Activated naive CD4-positive, alpha-beta T cell treated with anti-CD3 and anti-CD28 coated beads, Interleukin-2, amount 50 U/mL, for 72 hours (primary cell): ENCODE results near the gene UEVLD. TPM values are rescaled to one million over a fixed set of nuclear protein-coding genes. Genes with fewer than 3 reads are reported as not detected.

Experiments used
- ATAC-seq, 2 donors: fragments of 150-1000 bp; cut with Tn5 transposase; 2 replicates each; pipeline ENCODE4 v1.10.0; 2021; ENCODE audit warnings: mild to moderate bottlenecking in 2 of 2, moderate library complexity in 2 of 2
- DNase-seq, 2 donors: peaks; one replicate each; pipeline ENCODE4 v3.0.0; 2021 to 2022; ENCODE audit warnings: low spot score in 2 of 2
- H3K27ac Mint-ChIP-seq, 2 donors: one replicate each; pipeline ENCODE4 v1.8.0; 2022; ENCODE audit warnings: mild to moderate bottlenecking in 2 of 2, mixed read lengths in 2 of 2
- H3K36me3 Mint-ChIP-seq, 2 donors: one replicate each; pipeline ENCODE4 v1.8.0; 2022; ENCODE audit warnings: mixed read lengths in 2 of 2
- H3K9me3 Mint-ChIP-seq, 2 donors: one replicate each; pipeline ENCODE4 v1.8.0; 2022; ENCODE audit warnings: mixed read lengths in 2 of 2
- total RNA-seq, 2 donors: library from RNA; stranded (reverse); gene quantifications; one replicate each; pipeline ENCODE4 v1.2.3, GENCODE V29; 2022

The UEVLD gene
- total RNA-seq, 2 donors from 2014 or later = 11.3 to 17.8 TPM

GRCh38 chr11:18533365-18533764, 55.2 kb downstream of the UEVLD start:
- DNase-seq (no peak), ATAC-seq (no peak)
- no peaks in the 10 kb centered on the region for H3K9me3 Mint-ChIP-seq
- no peak overlapping the region for H3K27ac Mint-ChIP-seq
- H3K36me3 Mint-ChIP-seq = no peaks in the 10 kb centered on the region

GRCh38 chr11:18527512-18527911, 61.0 kb downstream of the UEVLD start:
- peak in 1 of 2 donors; percentile 1 for ATAC-seq
- Mint-ChIP-seq H3K9me3 (no peaks in the 10 kb centered on the region), H3K36me3 (peaks cover 7 to 10% of the 10 kb centered on the region in 2 donors), H3K27ac (peak overlapping the region; percentile 98 to 100)
- no peak for DNase-seq

GRCh38 chr11:18526521-18527296, 61.8 kb downstream of the UEVLD start, which contains the start of gene TSG101:
Gene TSG101, minus strand, starts transcription at chr11:18526942. Its CDS starts 126 bp downstream, at chr11:18526816.
- peak; percentile 96 to 97 for ATAC-seq
- Mint-ChIP-seq H3K36me3 (peaks cover 7 to 10% of the 10 kb centered on the region in 2 donors), H3K9me3 (no peaks in the 10 kb centered on the region), H3K27ac (peak within 1 kb of the TSS; percentile 98 to 100)
- peak; percentile 91 to 96 for DNase-seq

- H3K36me3 Mint-ChIP-seq = peaks cover 7 to 10% of the 10 kb centered on the region in 2 donors
- no peak for DNase-seq
- ATAC-seq = no peak
- no peaks in the 10 kb centered on the region for H3K9me3 Mint-ChIP-seq
- peak overlapping the region; percentile 98 to 100 for H3K27ac Mint-ChIP-seq
Observed at GRCh38 chr11:18526130-18526520, 62.4 kb downstream of the UEVLD start.

GRCh38 chr11:18524248-18524647, 64.3 kb downstream of the UEVLD start:
- no peaks in the 10 kb centered on the region for H3K9me3 Mint-ChIP-seq
- no peak for ATAC-seq
- H3K36me3 Mint-ChIP-seq = peaks cover 7 to 10% of the 10 kb centered on the region in 2 donors
- DNase-seq = no peak
- H3K27ac Mint-ChIP-seq = no peak overlapping the region

GRCh38 chr11:18523084-18523483, 65.5 kb downstream of the UEVLD start:
- ATAC-seq (no peak), DNase-seq (no peak)
- peaks cover 7 to 10% of the 10 kb centered on the region in 2 donors for H3K36me3 Mint-ChIP-seq
- H3K9me3 Mint-ChIP-seq = no peaks in the 10 kb centered on the region
- no peak overlapping the region for H3K27ac Mint-ChIP-seq

- no peaks in the 10 kb centered on the region for H3K9me3 Mint-ChIP-seq
- H3K36me3 Mint-ChIP-seq = peaks cover 7 to 10% of the 10 kb centered on the region in 2 donors
- DNase-seq (no peak), ATAC-seq (no peak)
- no peak overlapping the region for H3K27ac Mint-ChIP-seq
Observed at GRCh38 chr11:18522388-18522787, 66.1 kb downstream of the UEVLD start.

GRCh38 chr11:18521122-18521521, 67.4 kb downstream of the UEVLD start:
- no peak for ATAC-seq
- no peak overlapping the region for H3K27ac Mint-ChIP-seq
- DNase-seq = no peak
- H3K9me3 Mint-ChIP-seq = no peaks in the 10 kb centered on the region
- H3K36me3 Mint-ChIP-seq = no peaks in the 10 kb centered on the region

- Mint-ChIP-seq H3K36me3 (peaks cover 19 to 20% of the 10 kb centered on the region in 2 donors), H3K27ac (no peak overlapping the region), H3K9me3 (no peaks in the 10 kb centered on the region)
- no peak for ATAC-seq
- no peak for DNase-seq
Observed at GRCh38 chr11:18502352-18502751, 86.2 kb downstream of the UEVLD start.

- DNase-seq (no peak), ATAC-seq (no peak)
- Mint-ChIP-seq H3K27ac (peak overlapping the region in 1 of 2 donors; percentile 80), H3K9me3 (no peaks in the 10 kb centered on the region), H3K36me3 (peaks cover 17 to 19% of the 10 kb centered on the region in 2 donors)
Observed at GRCh38 chr11:18501629-18502028, 86.9 kb downstream of the UEVLD start.

- ATAC-seq (peak in 1 of 2 donors; percentile 20), DNase-seq (no peak)
- Mint-ChIP-seq H3K36me3 (peaks cover 17 to 19% of the 10 kb centered on the region in 2 donors), H3K27ac (peak overlapping the region in 1 of 2 donors; percentile 4), H3K9me3 (no peaks in the 10 kb centered on the region)
Observed at GRCh38 chr11:18498039-18498438, 90.5 kb downstream of the UEVLD start.

- H3K9me3 Mint-ChIP-seq = no peaks in the 10 kb centered on the region
- DNase-seq = no peak
- no peak for ATAC-seq
- H3K27ac Mint-ChIP-seq = peak overlapping the region in 1 of 2 donors; percentile 32
- H3K36me3 Mint-ChIP-seq = peaks cover 11 to 15% of the 10 kb centered on the region in 2 donors
Observed at GRCh38 chr11:18495703-18496102, 92.8 kb downstream of the UEVLD start.

GRCh38 chr11:18495271-18495670, 93.3 kb downstream of the UEVLD start:
- ATAC-seq (no peak), DNase-seq (no peak)
- peak overlapping the region; percentile 32 to 55 for H3K27ac Mint-ChIP-seq
- no peaks in the 10 kb centered on the region for H3K9me3 Mint-ChIP-seq
- H3K36me3 Mint-ChIP-seq = peaks cover 16 to 17% of the 10 kb centered on the region in 2 donors

GRCh38 chr11:18493310-18493709, 95.2 kb downstream of the UEVLD start:
- Mint-ChIP-seq H3K27ac (no peak overlapping the region), H3K9me3 (no peaks in the 10 kb centered on the region), H3K36me3 (peaks cover 9 to 15% of the 10 kb centered on the region in 2 donors)
- ATAC-seq (no peak), DNase-seq (no peak)

- Mint-ChIP-seq H3K27ac (no peak overlapping the region), H3K36me3 (peaks cover 13 to 16% of the 10 kb centered on the region in 2 donors), H3K9me3 (no peaks in the 10 kb centered on the region)
- no peak for DNase-seq
- no peak for ATAC-seq
Observed at GRCh38 chr11:18492888-18493287, 95.6 kb downstream of the UEVLD start.

- Mint-ChIP-seq H3K27ac (no peak overlapping the region), H3K36me3 (peaks cover 13 to 16% of the 10 kb centered on the region in 2 donors), H3K9me3 (no peaks in the 10 kb centered on the region)
- ATAC-seq = no peak
- DNase-seq = no peak
Observed at GRCh38 chr11:18491924-18492323, 96.6 kb downstream of the UEVLD start.

- peaks cover 13 to 16% of the 10 kb centered on the region in 2 donors for H3K36me3 Mint-ChIP-seq
- H3K27ac Mint-ChIP-seq = no peak overlapping the region
- no peak for ATAC-seq
- H3K9me3 Mint-ChIP-seq = no peaks in the 10 kb centered on the region
- no peak for DNase-seq
Observed at GRCh38 chr11:18490736-18491485, 97.6 kb downstream of the UEVLD start.
